ENCODE results near the gene HSD3B1. TPM values are rescaled to one million over a fixed set of nuclear protein-coding genes. Genes with fewer than 3 reads are reported as not detected.

HSD3B1 gene
- total and polyA plus RNA-seq, 10 donors: not detected

DNA sequence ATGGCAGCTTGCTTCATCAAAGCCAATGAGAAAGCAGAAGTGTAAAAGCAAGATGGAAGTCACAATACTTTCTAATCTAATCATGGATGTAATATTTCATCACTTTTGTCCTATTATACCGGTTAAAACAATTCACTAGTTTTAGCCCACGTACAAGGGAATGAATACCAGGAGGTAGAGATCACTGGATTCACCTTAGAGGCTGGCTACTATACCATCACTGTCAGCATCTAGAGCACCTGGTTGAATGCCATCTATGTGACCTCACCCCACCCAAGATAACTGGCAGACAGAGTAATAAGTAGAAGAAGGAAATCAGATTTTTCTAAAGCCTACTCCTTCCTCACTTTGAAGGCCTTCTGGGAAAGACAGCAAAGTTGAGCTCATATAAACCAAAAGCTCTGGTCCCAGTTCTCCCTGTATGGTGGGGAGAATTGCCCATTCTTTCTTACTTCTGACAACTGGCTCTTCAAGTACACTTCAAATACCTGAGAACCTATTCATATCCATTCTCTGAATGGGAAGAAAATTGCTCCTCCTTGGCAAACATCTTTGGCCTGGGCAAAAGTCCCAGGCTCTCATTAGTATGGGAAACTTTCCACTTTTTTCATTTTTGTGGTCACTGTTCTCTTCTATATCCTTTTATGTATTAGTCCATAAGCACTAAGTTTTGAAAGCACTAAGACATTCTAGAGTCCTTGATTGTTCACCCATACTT, 24.8 kb downstream of the HSD3B1 start:
- Histone ChIP-seq H3K36me3 (no peaks in the 10 kb centered on the region), H3K4me1 (no peaks in the 10 kb centered on the region), H3K9me3 (peaks cover 0 to 13% (median 0%) of the 10 kb centered on the region in 8 donors), H3K27me3 (replicated peaks in 1 of 7) (no peaks in the 10 kb centered on the region), H3K4me3 (no peak overlapping the region), H3K27ac (no peak overlapping the region)
- intact Hi-C loops (cut with DNase I; ENCODE audit: low total_unique reads): no loop called here
- DNase-seq: no peak
- TF ChIP-seq, protein P1, sequence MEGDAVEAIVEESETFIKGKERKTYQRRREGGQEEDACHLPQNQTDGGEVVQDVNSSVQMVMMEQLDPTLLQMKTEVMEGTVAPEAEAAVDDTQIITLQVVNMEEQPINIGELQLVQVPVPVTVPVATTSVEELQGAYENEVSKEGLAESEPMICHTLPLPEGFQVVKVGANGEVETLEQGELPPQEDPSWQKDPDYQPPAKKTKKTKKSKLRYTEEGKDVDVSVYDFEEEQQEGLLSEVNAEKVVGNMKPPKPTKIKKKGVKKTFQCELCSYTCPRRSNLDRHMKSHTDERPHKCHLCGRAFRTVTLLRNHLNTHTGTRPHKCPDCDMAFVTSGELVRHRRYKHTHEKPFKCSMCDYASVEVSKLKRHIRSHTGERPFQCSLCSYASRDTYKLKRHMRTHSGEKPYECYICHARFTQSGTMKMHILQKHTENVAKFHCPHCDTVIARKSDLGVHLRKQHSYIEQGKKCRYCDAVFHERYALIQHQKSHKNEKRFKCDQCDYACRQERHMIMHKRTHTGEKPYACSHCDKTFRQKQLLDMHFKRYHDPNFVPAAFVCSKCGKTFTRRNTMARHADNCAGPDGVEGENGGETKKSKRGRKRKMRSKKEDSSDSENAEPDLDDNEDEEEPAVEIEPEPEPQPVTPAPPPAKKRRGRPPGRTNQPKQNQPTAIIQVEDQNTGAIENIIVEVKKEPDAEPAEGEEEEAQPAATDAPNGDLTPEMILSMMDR (IDR thresholded peaks at IDR 0.05 in 8 of 11, conservative IDR thresholded peaks at IDR 0.05 in 3 of 11): no peak
- TF ChIP-seq POLR2A (IDR thresholded peaks at IDR 0.05) (no peak), POLR2AphosphoS5 (IDR thresholded peaks at IDR 0.05) (no peak)
- 72 to 89% (median 75%) methylated on average over 2 of the region's 2 CpGs for WGBS, 5 donors

DNA sequence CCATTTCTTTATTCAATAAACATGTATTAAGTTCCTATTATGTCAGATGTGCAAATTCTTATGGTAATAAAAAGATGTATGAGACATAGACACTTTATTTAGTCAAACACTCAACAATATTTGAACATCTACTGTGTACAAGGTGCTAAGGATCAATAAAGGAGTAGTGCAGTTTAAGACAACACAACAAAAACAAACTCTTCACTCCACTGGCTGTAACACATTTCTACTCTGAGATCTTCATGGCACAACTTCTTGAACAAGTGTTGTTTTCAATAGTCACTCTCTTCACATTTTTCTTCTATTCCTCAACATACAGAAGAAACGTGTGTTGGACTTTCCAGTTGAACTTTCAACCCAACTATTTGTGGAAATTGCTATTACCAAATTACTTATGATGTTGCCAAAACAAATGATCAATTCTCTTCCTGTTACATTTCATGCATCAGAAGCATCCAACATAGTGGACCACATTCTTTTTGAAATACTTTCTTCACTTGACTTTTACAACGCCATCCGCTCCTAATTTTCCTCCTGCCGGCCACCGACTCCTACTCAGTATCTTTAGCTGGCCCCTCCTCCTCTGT, 25.4 kb downstream of the HSD3B1 start:
- H3K27me3 ChIP-seq (replicated peaks in 1 of 7): no peaks in the 10 kb centered on the region
- H3K4me1 ChIP-seq: no peaks in the 10 kb centered on the region
- TF ChIP-seq, protein P1 (IDR thresholded peaks at IDR 0.05 in 8 of 11, conservative IDR thresholded peaks at IDR 0.05 in 3 of 11): no peak
- no peak for TF ChIP-seq POLR2AphosphoS5 (IDR thresholded peaks at IDR 0.05)
- TF ChIP-seq POLR2A (IDR thresholded peaks at IDR 0.05): no peak
- no peak for DNase-seq
- 81 to 93% (median 90%) methylated on average over 5 of the region's 5 CpGs for WGBS, 5 donors
- H3K9me3 ChIP-seq: peaks cover 0 to 9% (median 0%) of the 10 kb centered on the region in 8 donors
- no peaks in the 10 kb centered on the region for H3K36me3 ChIP-seq
- H3K27ac ChIP-seq: no peak overlapping the region
- intact Hi-C loops (cut with DNase I; ENCODE audit: low total_unique reads): no loop called here
- H3K4me3 ChIP-seq: no peak overlapping the region

DNA sequence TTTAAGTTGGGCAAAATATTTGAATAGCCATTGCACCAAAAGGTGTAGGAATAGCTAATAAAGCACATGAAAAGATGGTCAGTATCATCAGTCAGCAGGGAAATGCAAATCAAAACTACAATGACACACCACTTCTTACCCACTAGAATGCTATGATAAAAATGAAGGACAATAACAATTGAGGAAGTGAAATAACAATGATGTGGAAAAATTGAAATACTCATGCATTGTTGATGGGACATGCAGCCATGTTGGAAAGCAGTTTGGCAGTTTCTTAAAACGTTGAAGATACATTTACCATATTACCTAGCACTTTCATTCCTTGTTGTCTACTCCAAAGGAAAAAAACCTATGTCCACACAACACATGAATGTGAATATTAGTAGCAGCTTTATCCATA, 28.4 kb downstream of the HSD3B1 start:
- no peaks in the 10 kb centered on the region for H3K4me1 ChIP-seq
- H3K9me3 ChIP-seq: peaks cover 0 to 8% (median 0%) of the 10 kb centered on the region in 8 donors
- H3K27me3 ChIP-seq (replicated peaks in 1 of 7): no peaks in the 10 kb centered on the region
- H3K4me3 ChIP-seq: no peak overlapping the region
- no peaks in the 10 kb centered on the region for H3K36me3 ChIP-seq
- no peak overlapping the region for H3K27ac ChIP-seq
- TF ChIP-seq POLR2AphosphoS5 (IDR thresholded peaks at IDR 0.05): no peak
- TF ChIP-seq, protein P1 (IDR thresholded peaks at IDR 0.05 in 8 of 11, conservative IDR thresholded peaks at IDR 0.05 in 3 of 11): no peak
- no peak for TF ChIP-seq POLR2A (IDR thresholded peaks at IDR 0.05)
- WGBS, 5 donors: 57 to 73% (median 67%) methylated on average over 1 of the region's 1 CpG
- no peak for DNase-seq
- intact Hi-C loops (cut with DNase I; ENCODE audit: low total_unique reads): no loop called here

DNA sequence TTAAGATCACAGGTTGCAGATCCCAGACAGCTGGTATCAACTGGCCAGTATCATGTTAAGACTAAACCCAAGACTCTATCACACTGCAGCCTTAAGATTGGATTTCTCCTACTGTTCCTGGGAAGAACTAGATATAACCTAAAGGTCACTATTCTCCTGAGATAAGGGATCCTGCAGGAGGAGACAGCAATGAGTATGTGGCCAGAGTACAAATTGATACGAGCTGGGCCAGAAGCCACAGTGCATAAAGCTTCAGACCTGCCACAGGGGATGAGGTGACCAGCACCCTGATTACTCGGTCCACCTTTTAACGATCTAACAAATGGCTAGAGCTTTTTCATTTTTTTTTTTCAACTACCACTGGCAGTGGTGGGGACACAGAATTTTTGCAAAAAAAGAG, 31.0 kb downstream of the HSD3B1 start:
- Histone ChIP-seq H3K27ac (no peak overlapping the region), H3K36me3 (no peaks in the 10 kb centered on the region), H3K9me3 (no peaks in the 10 kb centered on the region), H3K27me3 (replicated peaks in 1 of 7) (no peaks in the 10 kb centered on the region), H3K4me3 (no peak overlapping the region), H3K4me1 (no peaks in the 10 kb centered on the region)
- TF ChIP-seq, protein P1 (IDR thresholded peaks at IDR 0.05 in 8 of 11, conservative IDR thresholded peaks at IDR 0.05 in 3 of 11): no peak
- TF ChIP-seq POLR2AphosphoS5 (IDR thresholded peaks at IDR 0.05) (no peak), POLR2A (IDR thresholded peaks at IDR 0.05) (no peak)
- intact Hi-C loops (cut with DNase I; ENCODE audit: low total_unique reads): no loop called here
- WGBS, 5 donors: 80 to 88% (median 83%) methylated on average over 3 of the region's 3 CpGs
- no peak for DNase-seq

Measured in spleen (tissue), 11 donors.